ENCODE data around the gene DGKZ. TPM values are rescaled to one million over a fixed set of nuclear protein-coding genes. Genes with fewer than 3 reads are reported as not detected.
A peak's percentile ranks its signal among the peaks of the same experiment; 100 is the strongest.

DGKZ gene
- total RNA-seq, 2 experiments from 2014 or later, result 159 to 166 TPM

DNA sequence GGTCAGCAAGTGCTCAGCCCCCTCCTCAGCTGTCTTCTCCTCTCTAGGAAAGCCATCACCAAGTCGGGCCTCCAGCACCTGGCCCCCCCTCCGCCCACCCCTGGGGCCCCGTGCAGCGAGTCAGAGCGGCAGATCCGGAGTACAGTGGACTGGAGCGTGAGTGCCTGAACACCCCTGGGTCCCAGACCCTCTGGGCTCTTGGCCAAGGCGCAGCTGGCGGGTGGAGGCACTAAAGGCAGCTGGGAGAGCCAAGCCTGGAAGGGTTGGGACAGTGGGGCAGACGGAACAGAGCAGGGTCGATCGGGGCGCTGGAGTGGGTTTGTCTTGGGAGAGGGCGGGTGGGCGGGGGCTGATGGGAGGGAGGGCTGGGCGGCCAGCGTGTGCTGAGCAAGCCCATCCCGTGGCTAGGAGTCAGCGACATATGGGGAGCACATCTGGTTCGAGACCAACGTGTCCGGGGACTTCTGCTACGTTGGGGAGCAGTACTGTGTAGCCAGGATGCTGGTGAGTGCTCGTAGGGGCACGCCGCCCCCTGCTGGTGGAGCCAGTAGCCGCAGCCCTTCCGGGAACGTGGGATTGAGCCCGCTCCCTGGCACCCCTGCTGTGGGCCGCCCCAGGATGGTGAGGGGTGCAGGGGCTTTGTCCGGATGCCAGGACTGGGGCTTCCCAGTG is 20.1 kb downstream of the DGKZ start:
- Mint-ChIP-seq H3K4me3 (no peak overlapping the region), H3K9me3 (no peaks in the 10 kb centered on the region), H3K27me3 (no peaks in the 10 kb centered on the region), H3K4me1 (ENCODE audit: low read depth) (peaks cover 55% of the 10 kb centered on the region), H3K36me3 (ENCODE audit: low read depth) (peaks cover 69% of the 10 kb centered on the region), H3K27ac (peak overlapping the region; percentile 49)
- Histone ChIP-seq H3K4me1 (ENCODE audit: insufficient read depth, low read length) (peaks cover 61% of the 10 kb centered on the region), H3K27me3 (ENCODE audit: control insufficient read depth in 1 of 2, insufficient read depth in 2 of 2, low read length in 2 of 2) (no peaks in the 10 kb centered on the region), H3K4me3 (ENCODE audit: low read length) (no peak overlapping the region), H3K36me3 (ENCODE audit: insufficient read depth, low read length) (peaks cover 83% of the 10 kb centered on the region), H3K27ac (ENCODE audit: low read depth in 1 of 2, low read length in 2 of 2) (no peak overlapping the region), H3K9me3 (ENCODE audit: control insufficient read depth in 1 of 2, insufficient read depth in 1 of 2, low read length in 2 of 2) (no peaks in the 10 kb centered on the region)
- ATAC-seq (ENCODE audit: poor library complexity) (peak; percentile 88), DNase-seq (peak; percentile 62 to 88 (median 74))
- intact Hi-C loops (cut with DNase I, micrococcal nuclease), result loop anchor here (1.0 to 5.0 kb wide), 8 partner anchors 15 to 170 kb away; partner anchors contain the start of gene DGKZ (in 1 of the 2)
- CTCF ChIA-PET, result interaction anchor here (0.7 to 5.3 kb wide), 6 partner anchors 9 to 124 kb away, joined by 3 to 34 read pairs (median 4); partner anchors contain the start of gene DGKZ
- POLR2A ChIA-PET, result interaction anchor here (0.8 to 4.4 kb wide), 3 partner anchors 13 to 19 kb away, joined by 5 to 25 read pairs (median 11); partner anchors contain the start of gene DGKZ
- TF ChIP-seq, protein P1, sequence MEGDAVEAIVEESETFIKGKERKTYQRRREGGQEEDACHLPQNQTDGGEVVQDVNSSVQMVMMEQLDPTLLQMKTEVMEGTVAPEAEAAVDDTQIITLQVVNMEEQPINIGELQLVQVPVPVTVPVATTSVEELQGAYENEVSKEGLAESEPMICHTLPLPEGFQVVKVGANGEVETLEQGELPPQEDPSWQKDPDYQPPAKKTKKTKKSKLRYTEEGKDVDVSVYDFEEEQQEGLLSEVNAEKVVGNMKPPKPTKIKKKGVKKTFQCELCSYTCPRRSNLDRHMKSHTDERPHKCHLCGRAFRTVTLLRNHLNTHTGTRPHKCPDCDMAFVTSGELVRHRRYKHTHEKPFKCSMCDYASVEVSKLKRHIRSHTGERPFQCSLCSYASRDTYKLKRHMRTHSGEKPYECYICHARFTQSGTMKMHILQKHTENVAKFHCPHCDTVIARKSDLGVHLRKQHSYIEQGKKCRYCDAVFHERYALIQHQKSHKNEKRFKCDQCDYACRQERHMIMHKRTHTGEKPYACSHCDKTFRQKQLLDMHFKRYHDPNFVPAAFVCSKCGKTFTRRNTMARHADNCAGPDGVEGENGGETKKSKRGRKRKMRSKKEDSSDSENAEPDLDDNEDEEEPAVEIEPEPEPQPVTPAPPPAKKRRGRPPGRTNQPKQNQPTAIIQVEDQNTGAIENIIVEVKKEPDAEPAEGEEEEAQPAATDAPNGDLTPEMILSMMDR (IDR thresholded peaks at IDR 0.05), result peak; percentile 97

DNA sequence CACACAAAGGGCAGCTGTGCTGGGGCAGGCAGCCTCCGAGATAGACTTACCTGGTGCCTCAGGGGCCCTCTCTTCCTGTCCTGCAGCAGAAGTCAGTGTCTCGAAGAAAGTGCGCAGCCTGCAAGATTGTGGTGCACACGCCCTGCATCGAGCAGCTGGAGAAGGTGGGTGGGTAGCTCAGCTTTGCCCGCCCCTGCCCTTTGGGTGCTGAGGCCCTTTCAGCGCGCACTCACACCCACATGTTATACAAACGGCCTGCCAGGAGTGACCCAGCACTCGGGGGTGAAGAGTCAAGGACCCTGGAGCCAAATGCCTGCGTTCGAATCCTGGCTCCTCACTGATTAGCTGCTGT is 20.6 kb downstream of the DGKZ start:
- ChIA-PET POLR2A (interaction anchor here (2.8 to 4.4 kb wide), 2 partner anchors 16 to 20 kb away, joined by 11 to 25 read pairs; partner anchors contain the start of gene DGKZ), CTCF (interaction anchor here (0.7 to 5.3 kb wide), 6 partner anchors 9 to 25 kb away, joined by 3 to 34 read pairs (median 4); partner anchors contain the start of gene DGKZ)
- DNase-seq (no peak), ATAC-seq (ENCODE audit: poor library complexity) (no peak)
- intact Hi-C loops (cut with DNase I, micrococcal nuclease), result loop anchor here (1.0 to 5.0 kb wide), 8 partner anchors 16 to 169 kb away; partner anchors contain the start of gene DGKZ (in 1 of the 2)
- no peak overlapping the region for H3K27ac ChIP-seq (ENCODE audit: low read depth in 1 of 2, low read length in 2 of 2)
- H3K4me1 ChIP-seq (ENCODE audit: insufficient read depth, low read length), result peaks cover 56% of the 10 kb centered on the region
- no peaks in the 10 kb centered on the region for H3K9me3 ChIP-seq (ENCODE audit: control insufficient read depth in 1 of 2, insufficient read depth in 1 of 2, low read length in 2 of 2)
- Mint-ChIP-seq H3K27ac (peak overlapping the region; percentile 49), H3K9me3 (no peaks in the 10 kb centered on the region), H3K4me3 (no peak overlapping the region), H3K4me1 (ENCODE audit: low read depth) (peaks cover 49% of the 10 kb centered on the region), H3K36me3 (ENCODE audit: low read depth) (peaks cover 73% of the 10 kb centered on the region), H3K27me3 (no peaks in the 10 kb centered on the region)
- H3K36me3 ChIP-seq (ENCODE audit: insufficient read depth, low read length), result peaks cover 83% of the 10 kb centered on the region
- no peak overlapping the region for H3K4me3 ChIP-seq (ENCODE audit: low read length)
- TF ChIP-seq, protein P1 (IDR thresholded peaks at IDR 0.05), result no peak
- H3K27me3 ChIP-seq (ENCODE audit: control insufficient read depth in 1 of 2, insufficient read depth in 2 of 2, low read length in 2 of 2), result no peaks in the 10 kb centered on the region

DNA sequence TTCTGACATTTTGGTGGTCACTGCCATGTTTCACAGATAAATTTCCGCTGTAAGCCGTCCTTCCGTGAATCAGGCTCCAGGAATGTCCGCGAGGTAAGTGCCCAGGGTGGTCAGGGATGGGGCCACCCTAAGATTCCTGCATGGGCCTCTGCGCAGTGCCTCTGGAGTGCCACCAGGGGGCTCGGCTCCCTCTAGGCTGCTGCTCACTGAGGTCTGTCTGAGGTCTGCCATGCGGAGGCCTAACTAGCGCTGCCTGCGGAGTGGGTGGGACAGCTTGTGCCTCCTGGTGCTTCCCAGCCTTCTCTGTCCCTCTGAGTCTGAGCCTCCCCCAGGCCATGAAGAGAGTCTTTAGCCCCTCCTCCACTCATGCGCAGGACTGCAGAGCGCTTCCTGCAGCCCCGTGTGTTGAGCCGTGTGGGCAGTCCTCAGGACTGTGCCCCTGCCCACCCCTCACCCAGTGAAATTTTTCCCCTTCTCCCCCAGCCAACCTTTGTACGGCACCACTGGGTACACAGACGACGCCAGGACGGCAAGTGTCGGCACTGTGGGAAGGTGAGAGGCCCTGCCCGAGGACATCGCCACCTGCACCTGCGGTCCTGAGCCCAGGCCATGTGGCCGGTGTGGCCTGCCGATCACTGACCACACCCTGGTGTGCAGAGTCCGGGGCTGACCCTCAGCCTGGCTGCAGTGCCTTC is 22.3 kb downstream of the DGKZ start:
- POLR2A ChIA-PET, result interaction anchor here (0.6 to 4.4 kb wide), 2 partner anchors 8 to 21 kb away, joined by 4 to 25 read pairs; partner anchors contain the start of gene DGKZ
- no peaks in the 10 kb centered on the region for H3K27me3 Mint-ChIP-seq
- ATAC-seq (ENCODE audit: poor library complexity), result peak; percentile 73

More for the DNA sequence above, 22.3 kb downstream of the DGKZ start:
- TF ChIP-seq, protein P1 (IDR thresholded peaks at IDR 0.05), result peak; percentile 78
- peaks cover 73% of the 10 kb centered on the region for H3K36me3 Mint-ChIP-seq (ENCODE audit: low read depth)
- intact Hi-C loops (cut with DNase I, micrococcal nuclease), result loop anchor here (5.0 kb wide), 3 partner anchors 52 to 168 kb away; no protein-coding TSS in a partner anchor
- Histone ChIP-seq H3K4me3 (ENCODE audit: low read length) (no peak overlapping the region), H3K36me3 (ENCODE audit: insufficient read depth, low read length) (peaks cover 79% of the 10 kb centered on the region), H3K27me3 (ENCODE audit: control insufficient read depth in 1 of 2, insufficient read depth in 2 of 2, low read length in 2 of 2) (no peaks in the 10 kb centered on the region), H3K9me3 (ENCODE audit: control insufficient read depth in 1 of 2, insufficient read depth in 1 of 2, low read length in 2 of 2) (no peaks in the 10 kb centered on the region), H3K4me1 (ENCODE audit: insufficient read depth, low read length) (peaks cover 39% of the 10 kb centered on the region), H3K27ac (ENCODE audit: low read depth in 1 of 2, low read length in 2 of 2) (no peak overlapping the region)
- DNase-seq, result peak in 10 of 14 experiments; percentile 38 to 75 (median 47)
- peak overlapping the region; percentile 74 for H3K27ac Mint-ChIP-seq
- no peaks in the 10 kb centered on the region for H3K9me3 Mint-ChIP-seq
- H3K4me3 Mint-ChIP-seq, result no peak overlapping the region
- peaks cover 39% of the 10 kb centered on the region for H3K4me1 Mint-ChIP-seq (ENCODE audit: low read depth)
- CTCF ChIA-PET, result interaction anchor here (1.6 to 5.3 kb wide), 2 partner anchors 18 to 22 kb away, joined by 3 to 34 read pairs; partner anchors contain the start of gene DGKZ
